Ovary (tissue), 9 donors: ENCODE measurements around the gene LCLAT1. TPM values are rescaled to one million over a fixed set of nuclear protein-coding genes. Genes with fewer than 3 reads are reported as not detected.
A peak's percentile ranks its signal among the peaks of the same experiment; 100 is the strongest.

Source experiments
- DNase-seq, 5 donors: peaks; one replicate each; pipeline ENCODE4 v3.0.0-alpha.2; 2019 to 2020
- H3K27ac ChIP-seq, 2 donors: fragments of 200-600 bp; one replicate each; pipeline versions ENCODE4 v1.5.1 to v1.8.0; 2019 to 2022
- H3K27me3 ChIP-seq: fragments of 200-600 bp; one replicate; pipeline ENCODE4 v1.8.0; 2022
- H3K36me3 ChIP-seq: fragments of 200-600 bp; sonication (generic); one replicate; pipeline ENCODE4 v1.5.1; 2019
- H3K4me1 ChIP-seq: one replicate; pipeline ENCODE4 v1.8.1; 2013; ENCODE audit warnings: mild to moderate bottlenecking, moderate library complexity; ENCODE audit not compliant: insufficient read depth
- H3K4me3 ChIP-seq: fragments of 200-600 bp; sonication (generic); one replicate; pipeline ENCODE4 v1.5.1; 2017
- H3K9me3 ChIP-seq, 2 donors: fragments of 200-600 bp in 1 of 2; sonication (generic) in 1 of 2; one replicate each; pipeline versions ENCODE4 v1.5.1 to v1.8.1; 2013 to 2019; ENCODE audit warnings: mild to moderate bottlenecking in 1 of 2, moderate library complexity in 1 of 2
- EP300 ChIP-seq: sonication (generic); formaldehyde crosslinking; IDR thresholded peaks from one replicate; pipeline ENCODE4 v1.6.1; 2017; ENCODE audit warnings: antibody characterized with exemption
- POLR2A ChIP-seq: fragments of 450-650 bp; IDR thresholded peaks from one replicate; pipeline ENCODE4 v1.6.1; 2017; ENCODE audit warnings: antibody characterized with exemption, mild to moderate bottlenecking, moderate library complexity
- WGBS, 3 donors: extraction: QIAGEN DNeasy Blood & Tissue Kit in 1 of 3; methylation state at CpG; one replicate each; pipeline versions ENCODE4 v1.1.5 to v1.1.7; 2013 to 2017; 5-methylcytosine and 5-hydroxymethylcytosine counted together
- intact Hi-C, 4 donors: fragments of 100-400 bp; cut with DNase I; formaldehyde crosslinking; loops; one replicate each; pipeline versions ENCODE4 v1.11.0 to v1.15.1; 2022 to 2023
- polyA plus RNA-seq, 2 donors: library from polyadenylated mRNA; stranded (reverse); fragments of 200-250 nt in 1 of 2; fragments of 350-450 nt in 1 of 2; fragmentation: Illumina TruSeq in 1 of 2; extraction: RNeasy Lipid Tissue Mini Kit (QIAGEN cat#74804) in 1 of 2; gene quantifications; one replicate each; pipeline ENCODE4 v1.2.3, GENCODE V29; 2013 to 2014
- total RNA-seq, 7 donors: library from RNA; depleted of rRNA in 2 of 7; stranded (reverse); fragments of >200 nt in 2 of 7; fragmentation: NEBNext Ultra II Directional in 3 of 7; extraction: Animal tissue kit (Norgen Biotek cat#: 25700) in 3 of 7; gene quantifications; one replicate each; pipeline versions ENCODE4 v1.1.0 to v1.2.4, GENCODE V29; 2016 to 2023
- TF ChIP-seq, protein P1 (sequence below), 3 donors: fragments of 450-650 bp in 2 of 3; fragments of 200-600 bp in 1 of 3; IDR thresholded peaks; one replicate each; pipeline versions ENCODE4 v1.5.1 to v1.8.0; 2016 to 2022; ENCODE audit warnings: antibody characterized with exemption in 3 of 3, mild to moderate bottlenecking in 1 of 3
- donor health status: DM: no; HTN: no; CAD: no; lungs with moderate emphysema.
- donor health status: DM: no; HTN: no; CAD: no.
- donor health status: Bipolar disorder and iron deficiency.
- donor health status: DM: yes; HTN: yes; CAD: no.
- donor health status: DM: no; HTN: no; CAD: no.
- donor health status: DM: yes; HTN: yes; CAD: no.

The LCLAT1 gene
- total and polyA plus RNA-seq, 9 donors = 3.2 to 26.5 (median 22.6) TPM

DNA sequence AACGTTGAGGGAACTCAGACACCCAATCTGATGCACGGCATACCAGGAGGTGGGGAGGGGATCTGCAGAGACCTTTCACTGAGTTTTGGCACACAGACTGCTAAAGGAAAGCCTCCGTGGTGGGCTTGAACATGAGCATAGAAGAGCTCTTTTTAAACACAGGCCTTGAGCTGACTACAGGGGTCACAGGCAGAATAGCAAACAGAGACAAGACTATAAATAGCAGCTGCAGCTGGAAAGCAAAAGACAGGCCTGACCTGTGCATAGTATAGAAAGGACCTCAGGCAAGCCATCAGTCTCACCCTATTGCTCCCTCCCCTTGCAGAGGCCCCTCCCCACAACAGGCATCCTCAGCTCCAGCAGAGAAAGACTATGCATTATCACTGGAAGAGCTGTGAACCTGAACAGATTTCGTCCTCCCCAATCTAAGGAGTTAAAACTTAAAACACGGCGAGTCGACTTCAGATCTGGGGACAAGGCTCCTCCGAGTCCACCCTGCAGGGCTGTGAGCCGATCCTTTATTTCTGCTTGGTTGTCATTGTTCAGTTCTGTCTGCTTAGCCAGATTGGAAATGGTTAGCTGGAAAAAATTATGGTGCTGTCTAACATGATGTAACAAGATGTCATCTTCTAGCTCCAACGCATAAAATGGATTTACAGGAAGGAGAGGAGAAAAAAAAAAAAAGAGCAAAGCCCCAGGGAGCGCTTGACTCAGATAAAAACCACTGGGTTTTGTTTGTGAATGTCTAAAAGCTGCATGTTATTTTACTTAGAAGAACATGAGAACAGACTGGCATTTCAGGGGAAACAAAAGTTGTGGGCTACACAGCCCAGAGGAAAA, 25.2 kb upstream of the LCLAT1 start:
- H3K4me1 ChIP-seq = peaks cover 15% of the 10 kb centered on the region
- DNase-seq = no peak
- intact Hi-C loops = no loop called here
- TF ChIP-seq, protein P1, sequence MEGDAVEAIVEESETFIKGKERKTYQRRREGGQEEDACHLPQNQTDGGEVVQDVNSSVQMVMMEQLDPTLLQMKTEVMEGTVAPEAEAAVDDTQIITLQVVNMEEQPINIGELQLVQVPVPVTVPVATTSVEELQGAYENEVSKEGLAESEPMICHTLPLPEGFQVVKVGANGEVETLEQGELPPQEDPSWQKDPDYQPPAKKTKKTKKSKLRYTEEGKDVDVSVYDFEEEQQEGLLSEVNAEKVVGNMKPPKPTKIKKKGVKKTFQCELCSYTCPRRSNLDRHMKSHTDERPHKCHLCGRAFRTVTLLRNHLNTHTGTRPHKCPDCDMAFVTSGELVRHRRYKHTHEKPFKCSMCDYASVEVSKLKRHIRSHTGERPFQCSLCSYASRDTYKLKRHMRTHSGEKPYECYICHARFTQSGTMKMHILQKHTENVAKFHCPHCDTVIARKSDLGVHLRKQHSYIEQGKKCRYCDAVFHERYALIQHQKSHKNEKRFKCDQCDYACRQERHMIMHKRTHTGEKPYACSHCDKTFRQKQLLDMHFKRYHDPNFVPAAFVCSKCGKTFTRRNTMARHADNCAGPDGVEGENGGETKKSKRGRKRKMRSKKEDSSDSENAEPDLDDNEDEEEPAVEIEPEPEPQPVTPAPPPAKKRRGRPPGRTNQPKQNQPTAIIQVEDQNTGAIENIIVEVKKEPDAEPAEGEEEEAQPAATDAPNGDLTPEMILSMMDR (IDR thresholded peaks at IDR 0.05) = no peak
- TF ChIP-seq POLR2A (no peak), EP300 (no peak)
- no peak overlapping the region for H3K4me3 ChIP-seq
- no peaks in the 10 kb centered on the region for H3K27me3 ChIP-seq
- H3K27ac ChIP-seq = peak overlapping the region; percentile 16 to 74
- H3K36me3 ChIP-seq = no peaks in the 10 kb centered on the region
- 11 to 17% (median 13%) methylated on average over 11 of the region's 11 CpGs for WGBS, 3 donors
- no peaks in the 10 kb centered on the region for H3K9me3 ChIP-seq

DNA sequence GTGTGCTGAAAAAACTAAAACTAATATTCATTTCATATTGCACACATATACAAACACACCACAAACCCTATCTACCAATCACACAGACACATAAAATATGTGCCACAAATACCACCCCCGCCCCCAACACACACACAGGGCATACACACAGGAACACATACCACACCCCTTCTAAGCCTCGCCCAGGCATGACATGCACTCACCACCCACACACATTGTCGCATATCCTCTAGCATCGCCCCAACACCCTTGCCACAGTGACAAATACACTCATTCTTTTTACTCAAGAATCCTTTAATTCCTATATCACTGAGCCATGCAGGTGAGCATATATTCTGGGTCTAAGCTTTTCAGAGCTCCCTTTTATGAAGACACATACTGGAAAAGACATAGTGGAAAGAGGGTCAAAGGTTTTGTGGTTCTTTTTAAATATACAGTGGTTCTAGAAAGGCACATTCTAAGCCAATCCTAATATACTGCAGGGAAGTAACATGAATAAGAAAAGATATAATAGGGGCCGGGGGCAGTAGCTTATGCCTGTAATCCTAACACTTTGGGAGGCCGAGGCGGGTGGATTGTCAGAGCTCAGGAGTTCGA, 24.5 kb upstream of the LCLAT1 start:
- no peak for DNase-seq
- WGBS, 3 donors = 71 to 80% (median 78%) methylated on average over 8 of the region's 8 CpGs
- Histone ChIP-seq H3K27ac (peak overlapping the region in 1 of 2 donors; percentile 74), H3K4me1 (peaks cover 13% of the 10 kb centered on the region), H3K27me3 (no peaks in the 10 kb centered on the region), H3K36me3 (no peaks in the 10 kb centered on the region), H3K9me3 (no peaks in the 10 kb centered on the region), H3K4me3 (no peak overlapping the region)
- TF ChIP-seq, protein P1 (IDR thresholded peaks at IDR 0.05) = no peak
- TF ChIP-seq EP300 = no peak
- TF ChIP-seq POLR2A = no peak
- intact Hi-C loops = no loop called here

DNA sequence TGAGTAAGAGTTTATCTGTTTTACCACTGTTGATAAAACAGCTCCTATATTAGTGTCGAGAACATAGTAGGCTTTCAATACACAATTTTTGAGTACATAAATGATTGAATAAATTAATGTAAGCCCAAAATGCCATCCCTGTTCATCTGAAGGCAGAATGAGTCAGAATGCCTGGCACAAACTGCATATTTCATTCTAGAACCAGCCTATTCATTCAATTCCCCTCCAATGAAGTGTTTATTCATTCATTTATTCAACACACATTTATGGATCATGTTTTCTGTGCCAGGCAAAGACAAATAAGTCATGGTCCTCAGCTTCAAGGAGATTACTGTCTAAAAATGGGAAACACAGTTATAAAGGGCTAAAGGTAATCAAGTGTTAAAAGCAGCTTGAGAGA, 22.8 kb upstream of the LCLAT1 start:
- H3K36me3 ChIP-seq = no peaks in the 10 kb centered on the region
- H3K27ac ChIP-seq = no peak overlapping the region
- no peaks in the 10 kb centered on the region for H3K9me3 ChIP-seq
- H3K4me3 ChIP-seq = no peak overlapping the region
- 92 to 97% (median 95%) methylated on average over 1 of the region's 1 CpG for WGBS, 3 donors
- no peaks in the 10 kb centered on the region for H3K27me3 ChIP-seq
- intact Hi-C loops = no loop called here
- peaks cover 11% of the 10 kb centered on the region for H3K4me1 ChIP-seq
- TF ChIP-seq, protein P1 (IDR thresholded peaks at IDR 0.05) = no peak
- TF ChIP-seq EP300 (no peak), POLR2A (no peak)
- no peak for DNase-seq

DNA sequence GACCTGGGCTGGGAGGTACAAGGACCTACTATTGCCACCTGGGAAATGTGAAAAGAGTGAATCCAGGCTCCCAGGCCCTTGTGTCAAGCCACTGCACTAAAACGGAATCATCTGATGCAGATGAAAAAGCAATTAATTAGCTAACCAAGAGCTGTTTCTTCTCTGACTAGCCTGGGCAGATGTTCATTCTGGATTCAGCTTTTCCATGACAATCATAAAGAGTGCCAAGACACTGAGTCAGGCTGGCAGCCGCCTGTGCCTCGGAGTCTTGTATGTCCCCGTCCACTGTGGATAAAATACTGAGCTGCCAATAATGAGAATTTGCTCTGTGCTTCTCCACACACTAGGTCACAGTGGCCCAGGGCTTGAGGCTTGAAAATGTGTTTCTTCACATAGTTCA, 21.7 kb upstream of the LCLAT1 start:
- intact Hi-C loops = no loop called here
- WGBS, 3 donors = 66 to 84% (median 68%) methylated on average over 4 of the region's 4 CpGs
- no peak for DNase-seq
- H3K9me3 ChIP-seq = no peaks in the 10 kb centered on the region
- TF ChIP-seq POLR2A (no peak), EP300 (no peak)
- TF ChIP-seq, protein P1 (IDR thresholded peaks at IDR 0.05) = no peak
- H3K27ac ChIP-seq = no peak overlapping the region
- no peak overlapping the region for H3K4me3 ChIP-seq
- peaks cover 11% of the 10 kb centered on the region for H3K4me1 ChIP-seq
- no peaks in the 10 kb centered on the region for H3K27me3 ChIP-seq
- H3K36me3 ChIP-seq = no peaks in the 10 kb centered on the region
